Breast epithelium (tissue), 4 donors: Measurements from ENCODE around the gene ZNF208. TPM values are rescaled to one million over a fixed set of nuclear protein-coding genes. Genes with fewer than 3 reads are reported as not detected.
"Not testable (repeated sequence)": the region's sequence is repeated elsewhere in the genome, so short reads cannot be mapped to it uniquely, and the experiment has no call there.

Source experiments
- DNase-seq, 2 donors: peaks; one replicate each; pipeline ENCODE4 v3.0.0-alpha.2; 2019; ENCODE audit warnings: low spot score in 2 of 2
- H3K27ac ChIP-seq, 2 donors: fragments of 200-600 bp; sonication (generic) in 1 of 2; one replicate each; pipeline ENCODE4 v1.5.1; 2016 to 2019; ENCODE audit warnings: mild to moderate bottlenecking in 1 of 2
- H3K27me3 ChIP-seq, 2 donors: fragments of 200-600 bp; sonication (generic) in 1 of 2; one replicate each; pipeline versions ENCODE4 v1.5.1 to v1.6.0; 2017 to 2019; ENCODE audit warnings: control low read depth in 1 of 2, mild to moderate bottlenecking in 1 of 2
- H3K36me3 ChIP-seq: fragments of 200-600 bp; one replicate; pipeline ENCODE4 v1.5.1; 2019
- H3K4me1 ChIP-seq, 2 donors: fragments of 200-600 bp; sonication (generic); one replicate each; pipeline ENCODE4 v1.5.1; 2016 to 2019; ENCODE audit warnings: control low read depth in 1 of 2
- H3K4me3 ChIP-seq, 3 donors: fragments of 200-600 bp; sonication (generic); 1 replicate in 2 of 3; 2 replicates in 1 of 3; pipeline ENCODE4 v1.5.1; 2016 to 2019; ENCODE audit warnings: mild to moderate bottlenecking in 3 of 3, moderate library complexity in 2 of 3
- H3K9me3 ChIP-seq, 2 donors: fragments of 200-600 bp; sonication (generic) in 1 of 2; one replicate each; pipeline ENCODE4 v1.5.1; 2016 to 2019; ENCODE audit warnings: control low read depth in 1 of 2
- CTCF ChIP-seq, 3 donors: fragments of 450-650 bp; IDR thresholded peaks; one replicate each; pipeline ENCODE4 v1.5.1; 2016 to 2017; ENCODE audit warnings: antibody characterized with exemption in 3 of 3, mild to moderate bottlenecking in 3 of 3, moderate library complexity in 3 of 3
- POLR2A ChIP-seq: fragments of 450-650 bp; IDR thresholded peaks from one replicate; pipeline ENCODE4 v1.6.1; 2016; ENCODE audit warnings: antibody characterized with exemption, mild to moderate bottlenecking, moderate library complexity
- POLR2AphosphoS5 ChIP-seq, 3 donors: sonication (generic); formaldehyde crosslinking; IDR thresholded peaks; one replicate each; pipeline ENCODE4 v1.6.1; 2017; ENCODE audit warnings: antibody characterized with exemption in 3 of 3
- intact Hi-C: fragments of 100-400 bp; cut with DNase I; formaldehyde crosslinking; loops from one replicate; pipeline ENCODE4 v1.15.1; 2023; ENCODE audit warnings: low total_unique reads
- total RNA-seq, 3 donors: library from RNA; depleted of rRNA; stranded (reverse); fragments of >200 nt; gene quantifications; one replicate each; pipeline ENCODE4 v1.1.0, GENCODE V29; 2016

ZNF208 gene
- total RNA-seq, result 10 to 100 TPM in 2 of 3 donors, 1 to 10 TPM in 1; 4.0 to 57.7 (median 13.8) TPM

GRCh38 chr19:22010437-22011143 lies at the start of gene ZNF208:
Gene ZNF208, minus strand, starts transcription at chr19:22010943. Its CDS starts 149 bp downstream, at chr19:22010794.
- TF ChIP-seq POLR2AphosphoS5 (IDR thresholded peaks at IDR 0.05), result peak in 1 of 3 donors; percentile 60
- H3K9me3 ChIP-seq, H3K4me1 ChIP-seq, intact Hi-C loops, H3K27me3 ChIP-seq, H3K36me3 ChIP-seq: not testable (repeated sequence)
- peak within 1 kb of the TSS; percentile 35 to 63 (median 59) for H3K4me3 ChIP-seq
- peak within 1 kb of the TSS in 1 of 2 donors; percentile 81 for H3K27ac ChIP-seq
- DNase-seq, result peak; percentile 69 to 82

GRCh38 chr19:22052644-22053013 lies 41.9 kb upstream of the ZNF208 start:
- Histone ChIP-seq H3K9me3 (no peaks in the 10 kb centered on the region), H3K27me3 (no peaks in the 10 kb centered on the region), H3K4me3 (peak overlapping the region; percentile 56 to 73 (median 71)), H3K36me3 (no peaks in the 10 kb centered on the region), H3K4me1 (no peaks in the 10 kb centered on the region), H3K27ac (peak overlapping the region; percentile 42 to 55)
- TF ChIP-seq CTCF (IDR thresholded peaks at IDR 0.05), result no peak
- no peak for TF ChIP-seq POLR2A
- TF ChIP-seq POLR2AphosphoS5 (IDR thresholded peaks at IDR 0.05), result no peak
- intact Hi-C loops, result no loop called here
- no peak for DNase-seq

GRCh38 chr19:22041151-22041550 lies 30.4 kb upstream of the ZNF208 start:
- H3K4me3 ChIP-seq, H3K27me3 ChIP-seq, H3K36me3 ChIP-seq, H3K4me1 ChIP-seq, intact Hi-C loops, H3K27ac ChIP-seq, DNase-seq, H3K9me3 ChIP-seq: not testable (repeated sequence)

GRCh38 chr19:22030680-22031079 lies 19.9 kb upstream of the ZNF208 start:
- no peaks in the 10 kb centered on the region for H3K9me3 ChIP-seq
- H3K4me1 ChIP-seq, result no peaks in the 10 kb centered on the region
- no peak for DNase-seq
- TF ChIP-seq CTCF (IDR thresholded peaks at IDR 0.05), result no peak
- no peak for TF ChIP-seq POLR2A
- no peak for TF ChIP-seq POLR2AphosphoS5 (IDR thresholded peaks at IDR 0.05)
- H3K27me3 ChIP-seq, result no peaks in the 10 kb centered on the region
- H3K27ac ChIP-seq, result no peak overlapping the region
- H3K4me3 ChIP-seq, result no peak overlapping the region
- intact Hi-C loops, result no loop called here
- H3K36me3 ChIP-seq, result no peaks in the 10 kb centered on the region

GRCh38 chr19:22026687-22027086 lies 15.9 kb upstream of the ZNF208 start:
- intact Hi-C loops, result no loop called here
- TF ChIP-seq POLR2A (no peak), POLR2AphosphoS5 (IDR thresholded peaks at IDR 0.05) (no peak), CTCF (IDR thresholded peaks at IDR 0.05) (no peak)

GRCh38 chr19:22025539-22025938 lies 14.8 kb upstream of the ZNF208 start:
- H3K27ac ChIP-seq, H3K9me3 ChIP-seq, H3K27me3 ChIP-seq, H3K36me3 ChIP-seq, H3K4me3 ChIP-seq, DNase-seq, H3K4me1 ChIP-seq, intact Hi-C loops: not testable (repeated sequence)

More at GRCh38 chr19:22026687-22027086, 15.9 kb upstream of the ZNF208 start:
- Histone ChIP-seq H3K4me1 (no peaks in the 10 kb centered on the region), H3K36me3 (no peaks in the 10 kb centered on the region), H3K27me3 (no peaks in the 10 kb centered on the region), H3K27ac (no peak overlapping the region), H3K4me3 (no peak overlapping the region), H3K9me3 (no peaks in the 10 kb centered on the region)
- no peak for DNase-seq
